ENCODE data around the gene CLPTM1L.

GRCh38 chr5:1387059-1387755 is 42.3 kb upstream of the CLPTM1L start:
- TF ChIP-seq CTCF (conservative IDR thresholded peaks at IDR 0.05; ENCODE audit: low read length) (no peak), EZH2phosphoT487 (IDR thresholded peaks at IDR 0.05; ENCODE audit: borderline replicate concordance) (no peak)

All from Loucy (cell line).